Measurements from ENCODE around the gene CGNL1. TPM values are rescaled to one million over a fixed set of nuclear protein-coding genes. Genes with fewer than 3 reads are reported as not detected.

The CGNL1 gene
- total RNA-seq, 1 experiment from 2014 or later: 34.6 TPM

DNA sequence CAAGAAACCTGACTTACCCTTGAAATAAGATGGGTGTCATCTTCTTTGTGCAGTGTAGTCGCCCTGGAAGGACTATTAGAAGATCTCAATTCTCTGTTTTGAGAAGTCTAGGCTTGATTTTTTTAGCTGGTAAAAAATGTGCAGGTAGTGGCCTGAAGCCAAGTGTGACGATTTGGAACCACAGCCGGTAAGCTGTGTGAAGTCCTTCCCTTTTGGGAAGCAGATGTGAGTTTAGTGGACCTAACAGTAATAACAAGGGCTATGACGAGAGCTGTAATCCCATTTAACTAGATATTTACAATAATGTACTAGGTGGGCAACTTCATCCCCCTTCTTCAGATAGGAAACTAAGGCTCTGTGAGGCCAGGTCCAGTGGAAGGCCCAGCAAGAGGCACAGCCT, 133.7 kb downstream of the CGNL1 start:
- Histone ChIP-seq H3K4ac (ENCODE audit: low read depth, low read length) (no peak overlapping the region), H3K9ac (ENCODE audit: extremely low read depth, insufficient read length, low read length) (no peak overlapping the region), H4K8ac (replicated peaks; ENCODE audit: insufficient read length, low read depth, low read length) (no peak overlapping the region), H3K23me2 (ENCODE audit: insufficient read length, low read depth, low read length, poor library complexity, severe bottlenecking) (no peaks in the 10 kb centered on the region), H3K9me3 (ENCODE audit: control insufficient read depth, low read depth, low read length) (no peaks in the 10 kb centered on the region), H3K23ac (ENCODE audit: insufficient read length, low read depth, low read length) (no peak overlapping the region), H3K27me3 (ENCODE audit: insufficient read depth, low read length) (no peaks in the 10 kb centered on the region), H2BK15ac (ENCODE audit: low read depth, low read length) (no peak overlapping the region), H4K20me1 (ENCODE audit: control insufficient read depth, insufficient read depth, insufficient read length) (no peaks in the 10 kb centered on the region), H3K56ac (ENCODE audit: insufficient read length, low read depth, low read length) (no peak overlapping the region), H3K14ac (ENCODE audit: insufficient read depth, low read length) (no peak overlapping the region), H2BK120ac (ENCODE audit: low read depth, low read length, poor library complexity, severe bottlenecking) (no peak overlapping the region), H4K91ac (ENCODE audit: insufficient read length, low read depth, low read length) (no peak overlapping the region), H3T11ph (ENCODE audit: low read length) (no peak overlapping the region), H4K5ac (ENCODE audit: insufficient read length, low read depth, low read length) (no peak overlapping the region), H3K4me1 (ENCODE audit: insufficient read depth, low read length) (peaks cover 3% of the 10 kb centered on the region; the same call in 1 of the 2 replicates), H3K79me1 (ENCODE audit: insufficient read depth, low read depth, low read length, poor library complexity, severe bottlenecking) (no peaks in the 10 kb centered on the region), H2BK20ac (ENCODE audit: low read depth, low read length, poor library complexity, severe bottlenecking) (no peak overlapping the region), H3K18ac (ENCODE audit: insufficient read length, low read depth, low read length) (no peak overlapping the region), H3K4me2 (ENCODE audit: insufficient read depth, insufficient read length, low read length) (no peak overlapping the region), H3K27ac (ENCODE audit: insufficient read length, low read depth, low read length) (no peak overlapping the region), H2BK12ac (ENCODE audit: insufficient read length, low read depth, low read length) (no peak overlapping the region), H3K79me2 (ENCODE audit: insufficient read depth, low read length) (no peaks in the 10 kb centered on the region), H2AFZ (ENCODE audit: low read length) (no peak overlapping the region), H2AK5ac (ENCODE audit: insufficient read length, low read length) (no peak overlapping the region), H2BK5ac (ENCODE audit: insufficient read length, low read length) (no peak overlapping the region)
- no peak for DNase-seq
- Mint-ChIP-seq H3K36me3 (ENCODE audit: insufficient read depth in 1 of 3, low read depth in 3 of 3) (no peaks in the 10 kb centered on the region), H3K4me1 (peaks cover 19 to 22% of the 10 kb centered on the region in 2 experiments), H3K27me3 (ENCODE audit: low read depth) (no peaks in the 10 kb centered on the region), H3K4me3 (no peak overlapping the region), H3K9me3 (no peaks in the 10 kb centered on the region), H3K27ac (no peak overlapping the region)
- TF ChIP-seq CTCF (conservative IDR thresholded peaks at IDR 0.05): no peak
- WGBS (ENCODE audit: extremely low coverage, insufficient read length, low lambda C conversion rate): no CpG with 5 or more reads among the region's 4 CpGs
